Stimulated activated CD8-positive, alpha-beta memory T cell treated with anti-CD3 and anti-CD28 coated beads, Interleukin-15, amount 100 ng/mL, for 4 hours (primary cell): ENCODE results near the gene HNRNPK.

Experiments used
- DNase-seq, 2 donors: peaks; one replicate each; pipeline ENCODE4 v3.0.0-alpha.2; 2020; ENCODE audit warnings: low read depth in 2 of 2

The HNRNPK gene

GRCh38 chr9:83979812-83980394, at the start of gene HNRNPK:
Gene HNRNPK, minus strand, starts transcription at chr9:83980215. Its CDS starts 1,963 bp downstream, at chr9:83978252.
- DNase-seq = peak; percentile 98

- DNase-seq = no peak
Measured at GRCh38 chr9:84027201-84027600, 47.2 kb upstream of the HNRNPK start.

- no peak for DNase-seq
Measured at GRCh38 chr9:84024041-84024575, 44.1 kb upstream of the HNRNPK start.

GRCh38 chr9:84007662-84008061, 27.6 kb upstream of the HNRNPK start:
- DNase-seq = no peak

- no peak for DNase-seq
Measured at GRCh38 chr9:84003246-84003645, 23.2 kb upstream of the HNRNPK start.

GRCh38 chr9:84002344-84002743, 22.3 kb upstream of the HNRNPK start:
- DNase-seq = no peak

- no peak for DNase-seq
Measured at GRCh38 chr9:84001621-84002020, 21.6 kb upstream of the HNRNPK start.

GRCh38 chr9:84000186-84000585, 20.2 kb upstream of the HNRNPK start:
- no peak for DNase-seq

GRCh38 chr9:83999141-83999918, 19.3 kb upstream of the HNRNPK start:
- DNase-seq = no peak

- no peak for DNase-seq
Measured at GRCh38 chr9:83996126-83996525, 16.1 kb upstream of the HNRNPK start.

- DNase-seq = no peak
Measured at GRCh38 chr9:83992901-83993300, 12.9 kb upstream of the HNRNPK start.

- DNase-seq = no peak
Measured at GRCh38 chr9:83992407-83992806, 12.4 kb upstream of the HNRNPK start.

- no peak for DNase-seq
Measured at GRCh38 chr9:83991355-83991754, 11.3 kb upstream of the HNRNPK start.

- no peak for DNase-seq
Measured at GRCh38 chr9:83988411-83988810, 8.4 kb upstream of the HNRNPK start.

GRCh38 chr9:83987402-83987791, 7.4 kb upstream of the HNRNPK start:
- DNase-seq = no peak

GRCh38 chr9:83986765-83987401, 6.9 kb upstream of the HNRNPK start:
- no peak for DNase-seq

- no peak for DNase-seq
Measured at GRCh38 chr9:83986195-83986594, 6.2 kb upstream of the HNRNPK start.

GRCh38 chr9:83981126-83981871, 1.3 kb upstream of the HNRNPK start:
- peak in 1 of 2 donors; percentile 18 for DNase-seq

- DNase-seq = peak; percentile 96 to 99
Measured at GRCh38 chr9:83980395-83981125, 545 bp upstream of the HNRNPK start, which contains the start of gene RMI1. Gene RMI1, plus strand, starts transcription at chr9:83980805. Its CDS starts 20,182 bp downstream, at chr9:84000987.

- DNase-seq = peak; percentile 74 to 78
Measured at GRCh38 chr9:83978992-83979811, 813 bp downstream of the HNRNPK start.
